SJSA1 (cell line): ENCODE measurements around the gene INHBB. TPM values are rescaled to one million over a fixed set of nuclear protein-coding genes. Genes with fewer than 3 reads are reported as not detected.
A peak's percentile ranks its signal among the peaks of the same experiment; 100 is the strongest.
"Not testable (repeated sequence)": the region's sequence is repeated elsewhere in the genome, so short reads cannot be mapped to it uniquely, and the experiment has no call there.

ENCODE experiments used
- DNase-seq, 2 experiments: peaks; one replicate each; pipeline ENCODE4 v3.0.0-alpha.2; 2015 to 2020; ENCODE audit warnings: low spot score in 2 of 2, low read depth in 1 of 2
- H3K27ac ChIP-seq: fragments of 250-450 bp; sonication (Bioruptor Pico); 2 replicates; pipeline ENCODE4 v1.5.1; 2020; ENCODE audit warnings: mild to moderate bottlenecking, moderate library complexity
- H3K27me3 ChIP-seq: fragments of 250-450 bp; sonication (Bioruptor Pico); replicated peaks from 2 replicates; pipeline ENCODE4 v1.5.1; 2020; ENCODE audit warnings: mild to moderate bottlenecking, moderate library complexity
- H3K36me3 ChIP-seq: fragments of 250-450 bp; sonication (Bioruptor Pico); 2 replicates; pipeline ENCODE4 v1.5.1; 2020; ENCODE audit warnings: mild to moderate bottlenecking
- H3K4me1 ChIP-seq: fragments of 250-450 bp; sonication (Bioruptor Pico); replicated peaks from 2 replicates; pipeline ENCODE4 v1.6.1; 2021; ENCODE audit warnings: mild to moderate bottlenecking
- H3K4me3 ChIP-seq: fragments of 250-450 bp; sonication (Bioruptor Pico); 2 replicates; pipeline ENCODE4 v1.5.1; 2020; ENCODE audit warnings: mild to moderate bottlenecking
- H3K9me3 ChIP-seq: fragments of 250-450 bp; sonication (Bioruptor Pico); replicated peaks from 2 replicates; pipeline ENCODE4 v1.5.1; 2020; ENCODE audit warnings: mild to moderate bottlenecking
- total RNA-seq: library from RNA; depleted of rRNA; stranded (reverse); fragments of >200 nt; shearing (Covaris generic); gene quantifications from 2 replicates; pipeline ENCODE4 v1.2.3, GENCODE V29; 2014

The INHBB gene
- total RNA-seq, 1 experiment from 2014 or later, result 0.16 TPM

DNA sequence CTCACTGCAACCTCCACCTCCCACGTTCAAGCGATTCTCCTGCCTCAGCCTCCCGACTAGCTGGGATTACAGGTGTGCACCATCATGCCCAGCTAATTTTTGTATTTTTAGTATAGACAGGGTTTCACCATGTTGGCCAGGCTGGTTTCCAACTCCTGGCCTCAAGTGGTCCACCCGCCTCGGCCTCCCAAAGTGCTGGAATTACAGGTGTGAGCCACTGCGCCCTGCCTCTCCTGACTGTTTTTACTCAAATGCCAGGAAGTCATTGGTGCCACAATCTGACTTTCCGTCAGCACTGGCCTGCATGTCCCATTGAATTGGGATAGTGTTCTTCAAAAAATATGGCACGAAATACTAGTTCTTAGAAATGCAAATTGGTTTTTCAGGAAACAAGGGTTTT is 35.1 kb upstream of the INHBB start:
- Histone ChIP-seq H3K4me1 (peaks cover 15% of the 10 kb centered on the region), H3K36me3 (peaks cover 72% of the 10 kb centered on the region)
- DNase-seq, H3K4me3 ChIP-seq, H3K27ac ChIP-seq, H3K9me3 ChIP-seq, H3K27me3 ChIP-seq: not testable (repeated sequence)

- H3K27me3 ChIP-seq, result no peaks in the 10 kb centered on the region
- no peak overlapping the region for H3K4me3 ChIP-seq
These were observed 33.9 kb upstream of the INHBB start for GRCh38 chr2:120312076-120312475.

GRCh38 chr2:120312860-120313694 is 32.9 kb upstream of the INHBB start:
- Histone ChIP-seq H3K36me3 (peaks cover 60% of the 10 kb centered on the region), H3K27me3 (no peaks in the 10 kb centered on the region), H3K27ac (0 out of 2 replicates have a peak overlapping the region, but pooled peaks have one; percentile 3), H3K4me3 (peak overlapping the region; percentile 12), H3K9me3 (no peaks in the 10 kb centered on the region), H3K4me1 (peaks cover 15% of the 10 kb centered on the region)
- DNase-seq, result peak; percentile 75 to 84

More at GRCh38 chr2:120312076-120312475, 33.9 kb upstream of the INHBB start:
- Histone ChIP-seq H3K36me3 (peaks cover 70% of the 10 kb centered on the region), H3K9me3 (no peaks in the 10 kb centered on the region), H3K27ac (no peak overlapping the region), H3K4me1 (peaks cover 15% of the 10 kb centered on the region)
- no peak for DNase-seq

DNA sequence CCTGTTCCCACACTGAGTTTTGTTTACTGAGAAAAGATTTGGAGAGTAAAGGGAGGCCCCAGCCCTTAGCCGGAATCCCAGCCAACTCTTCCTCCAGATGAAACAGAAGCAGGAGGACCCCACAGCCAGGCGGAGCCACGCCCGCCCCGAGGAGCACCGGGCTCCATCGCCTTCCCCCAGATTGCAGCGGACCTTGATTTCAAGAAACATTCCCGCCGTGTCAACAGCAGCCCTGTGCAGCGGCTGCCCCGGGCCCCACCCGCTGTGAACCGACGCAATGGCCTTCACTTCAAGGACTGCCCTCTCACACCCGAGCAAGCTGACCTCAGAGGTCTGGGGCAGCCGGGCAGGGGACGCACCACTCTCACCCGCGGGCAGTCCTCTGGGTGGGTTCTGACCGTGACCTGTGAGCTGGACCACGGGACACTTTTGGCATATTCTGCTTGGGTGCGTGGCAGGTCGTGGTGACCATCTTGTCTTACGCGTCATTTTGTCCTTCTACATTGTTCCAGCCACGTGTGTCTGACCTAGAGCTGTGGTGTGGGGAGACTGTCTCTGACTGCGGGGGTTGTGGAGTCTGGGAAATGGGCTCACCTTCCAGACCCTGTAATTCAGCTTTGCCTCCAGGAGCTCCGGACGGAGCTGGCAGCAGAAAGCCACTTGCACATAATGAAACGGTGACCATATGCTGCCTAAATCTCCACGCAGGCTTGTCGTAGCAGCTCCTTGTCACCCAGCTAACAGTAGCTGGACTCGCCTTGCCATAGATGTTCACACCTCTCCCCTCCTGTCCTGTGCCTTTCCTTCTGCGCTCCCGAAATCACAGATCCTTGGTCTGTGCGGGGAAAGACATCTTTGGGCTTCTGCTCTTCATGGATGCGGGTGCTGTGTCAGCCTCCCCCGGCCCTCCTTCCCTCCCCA is 32.0 kb upstream of the INHBB start:
- H3K27me3 ChIP-seq, result no peaks in the 10 kb centered on the region
- H3K4me1 ChIP-seq, result peaks cover 15% of the 10 kb centered on the region
- H3K36me3 ChIP-seq, result peaks cover 53% of the 10 kb centered on the region
- no peak overlapping the region for H3K27ac ChIP-seq
- DNase-seq, result no peak
- H3K4me3 ChIP-seq, result no peak overlapping the region
- H3K9me3 ChIP-seq, result no peaks in the 10 kb centered on the region

DNA sequence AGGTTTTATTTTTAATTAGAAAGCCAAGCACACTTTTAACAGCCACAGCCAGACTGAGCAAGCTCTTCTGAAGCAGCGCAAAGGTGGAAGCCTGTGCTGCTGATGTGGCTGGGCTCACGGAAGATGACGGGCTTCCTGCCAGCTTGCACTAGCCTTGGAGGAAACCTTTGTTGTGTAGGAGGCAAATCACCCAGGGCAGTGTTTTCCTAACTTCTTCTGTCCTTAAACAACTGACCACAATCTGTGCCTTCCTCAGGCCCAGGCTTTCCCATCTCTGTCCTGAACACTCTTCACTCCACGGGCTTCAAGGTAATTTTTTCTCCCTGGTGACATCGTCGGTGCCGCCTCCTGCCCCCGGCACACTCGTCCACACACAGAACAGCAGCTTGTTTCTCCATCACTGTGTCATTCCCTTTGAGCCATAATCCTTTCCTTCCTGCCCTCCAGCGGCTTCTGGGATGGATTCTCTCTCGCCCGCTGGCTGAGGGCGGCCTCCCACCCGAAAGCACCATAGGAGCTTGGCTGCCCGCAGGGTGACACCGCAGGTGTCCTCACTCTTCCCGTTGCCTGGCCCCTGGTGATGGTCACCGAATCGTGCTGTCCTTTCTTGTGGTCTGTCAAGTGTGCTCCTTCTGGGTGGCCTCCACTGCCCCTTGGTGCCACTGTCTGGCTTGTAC is 31.1 kb upstream of the INHBB start:
- Histone ChIP-seq H3K4me3 (no peak overlapping the region), H3K36me3 (peaks cover 50% of the 10 kb centered on the region), H3K4me1 (peaks cover 15% of the 10 kb centered on the region), H3K27me3 (no peaks in the 10 kb centered on the region), H3K27ac (no peak overlapping the region), H3K9me3 (no peaks in the 10 kb centered on the region)
- DNase-seq, result no peak

DNA sequence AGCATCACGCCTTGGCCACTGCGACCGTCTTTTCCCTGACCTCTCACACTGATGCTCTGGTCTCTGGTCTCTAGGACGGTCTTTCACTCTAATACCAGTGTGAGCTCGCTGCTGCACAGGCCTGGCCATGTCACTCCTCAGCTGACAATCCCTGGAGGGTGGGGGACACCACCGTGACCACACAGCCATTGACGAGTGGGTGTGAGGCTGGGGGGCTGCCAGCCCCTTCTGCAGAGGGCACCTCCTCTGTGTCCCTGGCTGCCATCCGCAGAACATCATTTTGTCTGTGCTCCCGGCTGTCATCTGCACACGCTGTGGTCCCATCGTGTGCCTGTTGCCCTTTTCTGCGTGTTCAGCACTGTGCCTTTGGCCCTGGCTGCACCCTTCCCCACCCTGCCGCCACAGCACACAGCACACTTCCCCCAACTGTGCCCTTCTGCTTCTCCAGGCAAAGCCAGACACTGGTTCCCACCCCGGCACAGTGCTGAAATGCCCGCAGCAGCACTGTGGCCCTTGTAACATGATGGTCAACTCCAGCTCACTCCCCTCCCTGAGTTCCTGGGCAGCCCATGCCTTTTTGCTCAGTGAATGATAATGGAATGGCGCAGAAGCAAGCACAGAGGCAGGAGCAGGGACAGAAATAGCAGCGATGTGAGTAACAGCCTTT is 30.4 kb upstream of the INHBB start:
- Histone ChIP-seq H3K27me3 (no peaks in the 10 kb centered on the region), H3K27ac (no peak overlapping the region), H3K4me1 (peaks cover 12% of the 10 kb centered on the region), H3K9me3 (no peaks in the 10 kb centered on the region), H3K4me3 (no peak overlapping the region), H3K36me3 (peaks cover 44% of the 10 kb centered on the region)
- DNase-seq, result no peak

DNA sequence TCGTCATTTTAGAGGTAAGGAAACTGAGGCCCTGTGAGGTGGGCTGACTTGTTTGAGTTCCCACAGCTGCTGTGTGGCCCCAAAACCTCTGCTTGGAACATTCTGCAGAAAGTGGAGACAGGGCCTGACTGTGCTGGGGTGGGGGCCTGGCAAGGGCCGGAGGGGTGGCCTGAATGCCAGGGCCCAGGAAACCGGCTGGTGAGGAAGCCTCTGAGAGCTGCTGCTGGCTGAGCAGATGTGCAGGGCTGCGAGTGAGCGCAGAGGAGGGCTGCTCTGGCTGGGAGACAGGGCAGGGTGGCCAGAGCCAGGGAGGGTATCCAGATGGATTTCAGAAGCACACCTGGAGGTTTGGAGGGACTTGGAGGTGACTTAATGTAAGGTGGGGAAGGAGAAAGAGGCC is 29.9 kb upstream of the INHBB start:
- Histone ChIP-seq H3K9me3 (no peaks in the 10 kb centered on the region), H3K4me1 (peaks cover 10% of the 10 kb centered on the region), H3K4me3 (no peak overlapping the region), H3K27me3 (no peaks in the 10 kb centered on the region), H3K27ac (no peak overlapping the region), H3K36me3 (peaks cover 38% of the 10 kb centered on the region)
- DNase-seq, result no peak

DNA sequence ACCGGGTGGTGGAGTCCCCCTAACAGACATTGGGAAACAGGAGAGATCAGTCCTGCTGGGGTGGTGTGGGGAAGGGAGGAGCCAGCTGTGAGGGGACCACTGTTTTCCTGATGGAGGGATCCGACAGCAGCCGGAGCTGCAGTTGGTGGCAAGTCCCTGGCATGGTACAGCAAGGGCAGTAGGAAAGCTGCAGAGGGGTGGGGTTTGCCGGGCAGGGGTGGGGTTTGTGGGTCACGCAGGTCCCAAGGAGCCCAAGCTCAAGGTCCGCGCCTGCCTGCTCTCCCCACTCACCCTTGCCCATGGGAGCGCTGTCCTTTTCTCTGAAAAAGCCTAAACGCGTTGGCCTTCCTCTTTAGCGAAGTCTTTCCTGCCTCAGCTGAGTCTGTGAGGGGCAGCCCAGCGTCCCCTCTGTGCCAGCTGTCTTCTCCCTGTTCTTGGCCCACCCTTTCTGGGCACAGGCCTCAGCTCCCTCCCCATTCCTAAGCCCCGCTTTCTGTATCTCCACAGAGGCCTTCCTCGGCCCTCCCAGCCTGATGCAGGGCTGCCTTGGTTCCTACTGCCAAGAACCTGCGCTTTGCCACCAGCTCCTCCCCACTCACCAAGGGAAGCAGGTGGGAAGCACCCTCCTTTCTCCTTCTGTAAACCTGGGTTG is 29.3 kb upstream of the INHBB start:
- H3K4me1 ChIP-seq, result peaks cover 10% of the 10 kb centered on the region
- H3K27ac ChIP-seq, result no peak overlapping the region
- no peak overlapping the region for H3K4me3 ChIP-seq
- H3K9me3 ChIP-seq, result no peaks in the 10 kb centered on the region
- DNase-seq, result no peak
- no peaks in the 10 kb centered on the region for H3K27me3 ChIP-seq
- peaks cover 34% of the 10 kb centered on the region for H3K36me3 ChIP-seq

DNA sequence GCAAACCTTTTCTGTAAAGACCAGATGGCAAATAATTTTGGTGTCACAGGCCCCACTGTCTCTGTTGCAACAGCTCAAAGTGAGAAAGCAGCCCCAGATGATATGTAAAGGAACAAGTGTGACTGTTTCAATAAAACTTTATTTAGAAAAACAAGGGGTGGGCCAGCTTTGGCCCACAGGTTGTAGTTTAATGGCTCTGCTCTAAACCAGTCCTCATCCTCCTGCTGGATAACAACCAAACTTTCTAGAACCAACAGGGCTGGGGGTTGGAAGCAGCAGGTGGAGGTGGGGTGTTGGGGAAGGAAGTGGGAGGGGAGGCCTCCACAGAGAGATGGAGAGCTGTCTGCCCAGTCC is 28.8 kb upstream of the INHBB start:
- no peaks in the 10 kb centered on the region for H3K27me3 ChIP-seq
- H3K4me3 ChIP-seq, result no peak overlapping the region
- peaks cover 34% of the 10 kb centered on the region for H3K36me3 ChIP-seq
- H3K9me3 ChIP-seq, result no peaks in the 10 kb centered on the region
- peaks cover 10% of the 10 kb centered on the region for H3K4me1 ChIP-seq
- H3K27ac ChIP-seq, result no peak overlapping the region
- no peak for DNase-seq

DNA sequence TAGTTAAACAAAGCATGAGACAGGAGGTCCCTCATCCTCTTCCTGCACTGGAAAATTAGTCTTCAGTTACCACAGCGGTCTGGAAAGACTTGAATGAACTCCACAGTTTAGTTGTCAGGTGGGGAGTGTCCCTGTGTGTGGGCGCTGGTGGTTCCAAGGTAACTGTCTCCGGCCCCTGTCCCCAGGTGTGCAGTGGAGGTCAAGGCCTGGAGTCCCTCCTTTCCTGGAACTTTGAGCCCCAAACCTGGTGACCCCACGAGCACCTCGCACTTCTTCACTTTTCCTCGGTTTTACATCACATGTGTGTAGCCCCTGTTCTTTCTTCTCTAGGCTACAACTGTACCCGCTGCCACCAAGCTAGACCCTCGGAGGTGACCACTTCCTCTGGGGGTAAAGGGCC is 28.0 kb upstream of the INHBB start:
- DNase-seq, result no peak
- Histone ChIP-seq H3K36me3 (peaks cover 29% of the 10 kb centered on the region), H3K9me3 (no peaks in the 10 kb centered on the region), H3K4me3 (no peak overlapping the region), H3K4me1 (peaks cover 5% of the 10 kb centered on the region), H3K27ac (no peak overlapping the region), H3K27me3 (no peaks in the 10 kb centered on the region)

GRCh38 chr2:120318626-120319025 is 27.3 kb upstream of the INHBB start:
- DNase-seq, result no peak
- no peak overlapping the region for H3K4me3 ChIP-seq
- H3K27me3 ChIP-seq, result no peaks in the 10 kb centered on the region
- no peak overlapping the region for H3K27ac ChIP-seq
- H3K9me3 ChIP-seq, result no peaks in the 10 kb centered on the region
- H3K4me1 ChIP-seq, result no peaks in the 10 kb centered on the region
- H3K36me3 ChIP-seq, result peaks cover 24% of the 10 kb centered on the region

DNA sequence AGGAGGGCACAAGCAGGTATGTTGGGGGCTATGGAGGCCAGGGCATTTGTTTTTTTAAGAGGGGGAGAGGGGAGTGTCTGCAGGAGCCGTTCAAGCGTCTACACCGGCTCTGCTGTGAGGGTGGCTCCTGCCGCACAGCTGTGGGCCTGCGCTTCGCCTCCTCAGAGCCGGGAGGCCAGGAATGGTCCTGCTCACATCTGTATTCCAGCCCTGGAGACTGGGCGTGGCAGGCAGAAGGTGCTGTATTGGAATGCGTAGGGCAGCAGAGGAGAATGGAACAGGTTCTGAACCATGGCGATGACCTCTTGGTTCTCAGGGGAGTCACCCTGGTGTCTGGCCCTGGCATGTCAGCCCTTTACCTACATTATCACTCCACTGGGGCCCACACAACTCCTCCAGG is 26.8 kb upstream of the INHBB start:
- DNase-seq, result no peak
- Histone ChIP-seq H3K4me1 (no peaks in the 10 kb centered on the region), H3K27ac (no peak overlapping the region), H3K27me3 (no peaks in the 10 kb centered on the region), H3K36me3 (peaks cover 19% of the 10 kb centered on the region), H3K9me3 (no peaks in the 10 kb centered on the region), H3K4me3 (no peak overlapping the region)
